Tibial nerve (tissue), 4 donors: ENCODE measurements around the gene WWTR1. TPM values are rescaled to one million over a fixed set of nuclear protein-coding genes. Genes with fewer than 3 reads are reported as not detected.
A peak's percentile ranks its signal among the peaks of the same experiment; 100 is the strongest.

ENCODE experiments used
- DNase-seq, 2 donors: peaks; one replicate each; pipeline ENCODE4 v3.0.0-alpha.2; 2019; ENCODE audit warnings: low spot score in 2 of 2
- H3K27ac ChIP-seq, 4 donors: fragments of 200-600 bp; sonication (generic) in 3 of 4; one replicate each; pipeline ENCODE4 v1.5.1; 2017 to 2019; ENCODE audit warnings: mild to moderate bottlenecking in 1 of 4
- H3K27me3 ChIP-seq, 2 donors: fragments of 200-600 bp; sonication (generic) in 1 of 2; one replicate each; pipeline versions ENCODE4 v1.5.1 to v1.6.0; 2017 to 2019
- H3K36me3 ChIP-seq, 3 donors: fragments of 200-600 bp; sonication (generic); one replicate each; pipeline ENCODE4 v1.5.1; 2018 to 2019
- H3K4me1 ChIP-seq, 4 donors: fragments of 200-600 bp; sonication (generic) in 3 of 4; one replicate each; pipeline ENCODE4 v1.5.1; 2017 to 2019
- H3K4me3 ChIP-seq, 4 donors: fragments of 200-600 bp; sonication (generic) in 3 of 4; one replicate each; pipeline ENCODE4 v1.5.1; 2017 to 2019; ENCODE audit warnings: mild to moderate bottlenecking in 1 of 4, moderate library complexity in 1 of 4
- H3K9me3 ChIP-seq, 4 donors: fragments of 200-600 bp; sonication (generic) in 3 of 4; one replicate each; pipeline ENCODE4 v1.5.1; 2017 to 2019
- EP300 ChIP-seq, 2 donors: sonication (generic); formaldehyde crosslinking; IDR thresholded peaks; one replicate each; pipeline ENCODE4 v1.6.1; 2017; ENCODE audit warnings: antibody characterized with exemption in 2 of 2, mild to moderate bottlenecking in 1 of 2
- POLR2A ChIP-seq, 2 donors: fragments of 450-650 bp; IDR thresholded peaks; one replicate each; pipeline ENCODE4 v1.6.1; 2017; ENCODE audit warnings: antibody characterized with exemption in 2 of 2, mild to moderate bottlenecking in 2 of 2, moderate library complexity in 2 of 2
- WGBS, 2 donors: methylation state at CpG; one replicate each; pipeline ENCODE4 v1.1.5; 2018; 5-methylcytosine and 5-hydroxymethylcytosine counted together
- total RNA-seq, 4 donors: library from RNA; depleted of rRNA; stranded (reverse); fragments of >200 nt; gene quantifications; one replicate each; pipeline ENCODE4 v1.1.0, GENCODE V29; 2016
- TF ChIP-seq, protein P1 (sequence below), 5 experiments: fragments of 200-600 bp in 3 of 5; fragments of 450-650 bp in 2 of 5; sonication (generic) in 3 of 5; IDR thresholded peaks; one replicate each; pipeline ENCODE4 v1.5.1; 2016 to 2019; ENCODE audit warnings: antibody characterized with exemption in 5 of 5, mild to moderate bottlenecking in 3 of 5, moderate library complexity in 2 of 5

WWTR1 gene
- total RNA-seq, 4 donors from 2014 or later: 86.5 to 130 (median 113) TPM

DNA sequence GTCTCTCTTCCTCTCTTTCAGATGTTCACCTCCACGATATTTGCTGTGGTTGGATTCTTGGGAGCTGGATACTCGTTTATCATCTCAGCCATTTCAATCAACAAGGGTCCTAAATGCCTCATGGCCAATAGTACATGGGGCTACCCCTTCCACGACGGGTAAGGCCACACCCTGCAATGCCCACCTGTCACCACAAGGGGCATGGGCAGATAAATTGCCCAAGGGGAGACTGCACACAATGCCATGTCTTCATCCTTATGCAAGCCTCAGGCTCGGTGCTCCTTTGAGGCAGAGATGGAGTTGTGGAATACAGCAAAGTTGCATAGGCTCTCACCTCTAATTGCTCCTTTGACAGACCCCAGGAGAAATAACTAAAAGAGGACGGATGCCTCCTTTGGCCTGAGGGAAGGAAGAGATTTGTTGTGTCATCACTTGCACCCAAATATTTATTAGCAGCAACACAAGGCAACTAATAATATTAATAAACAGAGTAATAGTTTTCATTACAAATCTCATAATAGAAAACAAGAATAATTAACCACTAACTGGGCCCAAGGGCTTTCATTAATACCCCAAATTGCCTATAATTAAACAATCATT lies 170.1 kb downstream of the WWTR1 start:
- Histone ChIP-seq H3K9me3 (peaks cover 0 to 6% (median 0%) of the 10 kb centered on the region in 4 donors), H3K27me3 (no peaks in the 10 kb centered on the region), H3K36me3 (no peaks in the 10 kb centered on the region), H3K4me3 (no peak overlapping the region), H3K4me1 (no peaks in the 10 kb centered on the region), H3K27ac (no peak overlapping the region)
- DNase-seq: no peak
- WGBS, 2 donors: 68% methylated on average over 6 of the region's 6 CpGs
- no peak for TF ChIP-seq EP300 (IDR thresholded peaks at IDR 0.05)
- TF ChIP-seq, protein P1, sequence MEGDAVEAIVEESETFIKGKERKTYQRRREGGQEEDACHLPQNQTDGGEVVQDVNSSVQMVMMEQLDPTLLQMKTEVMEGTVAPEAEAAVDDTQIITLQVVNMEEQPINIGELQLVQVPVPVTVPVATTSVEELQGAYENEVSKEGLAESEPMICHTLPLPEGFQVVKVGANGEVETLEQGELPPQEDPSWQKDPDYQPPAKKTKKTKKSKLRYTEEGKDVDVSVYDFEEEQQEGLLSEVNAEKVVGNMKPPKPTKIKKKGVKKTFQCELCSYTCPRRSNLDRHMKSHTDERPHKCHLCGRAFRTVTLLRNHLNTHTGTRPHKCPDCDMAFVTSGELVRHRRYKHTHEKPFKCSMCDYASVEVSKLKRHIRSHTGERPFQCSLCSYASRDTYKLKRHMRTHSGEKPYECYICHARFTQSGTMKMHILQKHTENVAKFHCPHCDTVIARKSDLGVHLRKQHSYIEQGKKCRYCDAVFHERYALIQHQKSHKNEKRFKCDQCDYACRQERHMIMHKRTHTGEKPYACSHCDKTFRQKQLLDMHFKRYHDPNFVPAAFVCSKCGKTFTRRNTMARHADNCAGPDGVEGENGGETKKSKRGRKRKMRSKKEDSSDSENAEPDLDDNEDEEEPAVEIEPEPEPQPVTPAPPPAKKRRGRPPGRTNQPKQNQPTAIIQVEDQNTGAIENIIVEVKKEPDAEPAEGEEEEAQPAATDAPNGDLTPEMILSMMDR (IDR thresholded peaks at IDR 0.05): no peak
- TF ChIP-seq POLR2A (IDR thresholded peaks at IDR 0.05): no peak

- no peaks in the 10 kb centered on the region for H3K36me3 ChIP-seq
- peaks cover 0 to 6% (median 0%) of the 10 kb centered on the region in 4 donors for H3K9me3 ChIP-seq
- no peak overlapping the region for H3K27ac ChIP-seq
- no peak for DNase-seq
- H3K4me1 ChIP-seq: no peaks in the 10 kb centered on the region
- H3K4me3 ChIP-seq: no peak overlapping the region
- 77 to 80% methylated on average over 5 of the region's 5 CpGs for WGBS, 2 donors
- no peak for TF ChIP-seq EP300 (IDR thresholded peaks at IDR 0.05)
- TF ChIP-seq, protein P1 (IDR thresholded peaks at IDR 0.05): no peak
- H3K27me3 ChIP-seq: no peaks in the 10 kb centered on the region
Measured at GRCh38 chr3:149486726-149487125, 171.1 kb downstream of the WWTR1 start.

DNA sequence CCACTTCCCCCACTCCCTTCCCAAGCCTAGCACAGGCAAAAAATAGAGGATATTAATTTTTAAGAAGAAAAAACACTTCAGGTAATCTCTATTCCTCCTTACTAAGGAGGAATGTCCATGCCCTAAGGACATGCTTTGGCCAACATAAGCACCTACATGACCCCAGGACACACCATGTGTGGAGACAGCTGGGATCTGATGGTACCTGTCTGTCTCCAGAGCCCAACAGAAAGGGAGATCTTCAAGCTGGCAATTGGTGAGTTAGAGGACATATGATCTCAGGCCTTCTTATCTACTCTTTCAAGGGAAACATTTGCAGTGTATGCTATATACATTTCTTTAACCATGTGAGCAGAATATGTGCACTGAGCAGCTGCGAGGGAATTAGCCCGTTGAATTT lies 176.3 kb downstream of the WWTR1 start:
- no peak for TF ChIP-seq EP300 (IDR thresholded peaks at IDR 0.05)
- no peak for TF ChIP-seq POLR2A (IDR thresholded peaks at IDR 0.05)
- TF ChIP-seq, protein P1 (IDR thresholded peaks at IDR 0.05): no peak
- Histone ChIP-seq H3K4me3 (no peak overlapping the region), H3K27me3 (no peaks in the 10 kb centered on the region), H3K4me1 (peaks cover 0 to 14% (median 3%) of the 10 kb centered on the region in 4 donors), H3K27ac (no peak overlapping the region), H3K9me3 (no peaks in the 10 kb centered on the region), H3K36me3 (no peaks in the 10 kb centered on the region)
- WGBS, 2 donors: 80 to 83% methylated on average over 2 of the region's 2 CpGs
- DNase-seq: no peak

DNA sequence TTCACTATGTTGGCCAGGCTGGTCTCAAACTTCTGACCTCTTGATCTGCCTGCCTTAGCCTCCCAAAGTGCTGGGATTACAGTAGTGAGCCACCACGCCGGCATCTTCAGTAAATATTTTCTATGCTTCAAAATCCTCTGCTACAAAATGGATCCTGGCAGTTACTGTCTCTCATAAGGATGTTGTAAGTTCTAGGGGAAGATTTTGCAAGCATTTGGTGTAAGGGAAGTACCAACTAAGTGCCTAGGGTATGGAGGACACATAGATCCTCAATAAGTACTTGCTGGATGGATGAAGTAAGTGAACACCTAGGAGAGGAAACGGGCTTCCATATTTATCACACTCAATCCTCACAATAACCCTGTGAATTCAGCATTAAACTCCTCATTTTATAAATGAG lies 176.8 kb downstream of the WWTR1 start:
- Histone ChIP-seq H3K36me3 (no peaks in the 10 kb centered on the region), H3K4me3 (no peak overlapping the region), H3K27ac (no peak overlapping the region), H3K27me3 (no peaks in the 10 kb centered on the region), H3K4me1 (peaks cover 0 to 14% (median 3%) of the 10 kb centered on the region in 4 donors), H3K9me3 (no peaks in the 10 kb centered on the region)
- 88 to 89% methylated on average over 3 of the region's 3 CpGs for WGBS, 2 donors
- TF ChIP-seq POLR2A (IDR thresholded peaks at IDR 0.05): no peak
- TF ChIP-seq, protein P1 (IDR thresholded peaks at IDR 0.05): no peak
- TF ChIP-seq EP300 (IDR thresholded peaks at IDR 0.05): no peak
- DNase-seq: no peak

GRCh38 chr3:149480326-149481017 lies 177.4 kb downstream of the WWTR1 start:
- Histone ChIP-seq H3K36me3 (no peaks in the 10 kb centered on the region), H3K4me3 (no peak overlapping the region), H3K4me1 (peaks cover 0 to 14% (median 3%) of the 10 kb centered on the region in 4 donors), H3K9me3 (no peaks in the 10 kb centered on the region), H3K27me3 (no peaks in the 10 kb centered on the region), H3K27ac (peak overlapping the region; percentile 2 to 83 (median 46))
- WGBS, 2 donors: 64% methylated on average over 15 of the region's 15 CpGs
- TF ChIP-seq, protein P1 (IDR thresholded peaks at IDR 0.05): peak; percentile 62 to 86 (median 78)
- TF ChIP-seq POLR2A (IDR thresholded peaks at IDR 0.05): no peak
- TF ChIP-seq EP300 (IDR thresholded peaks at IDR 0.05): peak in 1 of 2 donors; percentile 50
- peak; percentile 72 to 91 for DNase-seq
